Thyroid gland (tissue), 4 donors: ENCODE results near the gene TRAF3IP3.

Source experiments
- CTCF ChIP-seq, 6 experiments: fragments of 200-600 bp in 3 of 6; fragments of 450-650 bp in 3 of 6; sonication (generic) in 3 of 6; IDR thresholded peaks; one replicate each; pipeline ENCODE4 v1.5.1; 2016 to 2019; ENCODE audit warnings: antibody characterized with exemption in 6 of 6, mild to moderate bottlenecking in 2 of 6, inconsistent platforms in 1 of 6, moderate library complexity in 1 of 6
- POLR2A ChIP-seq, 2 donors: fragments of 450-650 bp; IDR thresholded peaks; one replicate each; pipeline ENCODE4 v1.6.1; 2017; ENCODE audit warnings: antibody characterized with exemption in 2 of 2, mild to moderate bottlenecking in 2 of 2, moderate library complexity in 1 of 2

GRCh38 chr1:209774592-209774991, 18.7 kb downstream of the TRAF3IP3 start:
- TF ChIP-seq CTCF (IDR thresholded peaks at IDR 0.05): no peak
- no peak for TF ChIP-seq POLR2A (IDR thresholded peaks at IDR 0.05)
